GM23338 (cell line): ENCODE data around the gene SCLT1. TPM values are rescaled to one million over a fixed set of nuclear protein-coding genes. Genes with fewer than 3 reads are reported as not detected.

Experiments
- ATAC-seq: fragments of 200-7000 bp; cut with Tn5 transposase; 3 replicates; pipeline ENCODE4 v1.9.1; 2020
- DNase-seq: peaks from one replicate; pipeline ENCODE4 v3.0.0-alpha.2; 2015; ENCODE audit warnings: low spot score
- H2AFZ ChIP-seq: fragments of 200-600 bp; sonication (generic); 2 replicates; pipeline ENCODE4 v1.8.0; 2016; ENCODE audit warnings: antibody characterized with exemption, mild to moderate bottlenecking, moderate library complexity
- H3F3A ChIP-seq: fragments of 200-600 bp; sonication (generic); replicated peaks from 2 replicates; pipeline ENCODE4 v1.8.0; 2017; ENCODE audit warnings: antibody characterized with exemption, mixed run types, low read depth
- H3K27ac ChIP-seq: fragments of 200-600 bp; sonication (generic); 2 replicates; pipeline ENCODE4 v1.6.1; 2016; ENCODE audit warnings: low read depth
- H3K27me3 ChIP-seq: fragments of 200-600 bp; sonication (generic); 2 replicates; pipeline ENCODE4 v1.8.0; 2016; ENCODE audit warnings: mild to moderate bottlenecking, mixed run types, moderate library complexity; ENCODE audit not compliant: insufficient read depth
- H3K36me3 ChIP-seq: fragments of 200-600 bp; sonication (generic); 2 replicates; pipeline ENCODE4 v1.8.0; 2016; ENCODE audit warnings: mild to moderate bottlenecking; ENCODE audit not compliant: insufficient read depth
- H3K4me1 ChIP-seq: fragments of 200-600 bp; sonication (generic); 2 replicates; pipeline ENCODE4 v1.8.0; 2016; ENCODE audit warnings: mild to moderate bottlenecking, moderate library complexity; ENCODE audit not compliant: insufficient read depth
- H3K4me2 ChIP-seq: fragments of 200-600 bp; sonication (generic); 2 replicates; pipeline ENCODE4 v1.7.1; 2017; ENCODE audit warnings: mixed run types
- H3K4me3 ChIP-seq: fragments of 200-600 bp; sonication (generic); 2 replicates; pipeline ENCODE4 v1.6.1; 2016; ENCODE audit warnings: mixed run types
- H3K79me2 ChIP-seq: fragments of 200-600 bp; sonication (generic); replicated peaks from 2 replicates; pipeline ENCODE4 v1.8.0; 2017; ENCODE audit warnings: mild to moderate bottlenecking; ENCODE audit not compliant: insufficient read depth
- H3K9me2 ChIP-seq: fragments of 200-600 bp; sonication (generic); 2 replicates; pipeline ENCODE4 v1.8.0; 2017; ENCODE audit not compliant: insufficient read depth
- H4K20me1 ChIP-seq: fragments of 200-600 bp; sonication (generic); replicated peaks from 2 replicates; pipeline ENCODE4 v1.8.0; 2017; ENCODE audit warnings: mild to moderate bottlenecking; ENCODE audit not compliant: insufficient read depth
- H3K27ac Mint-ChIP-seq: 2 replicates; pipeline ENCODE4 v1.8.0; 2020; ENCODE audit warnings: inconsistent platforms, mild to moderate bottlenecking, moderate library complexity, mixed read lengths
- H3K27me3 Mint-ChIP-seq: 3 replicates; pipeline ENCODE4 v1.8.0; 2022; ENCODE audit warnings: low read depth, mild to moderate bottlenecking, moderate library complexity, mixed read lengths, inconsistent platforms; ENCODE audit not compliant: insufficient read depth, poor library complexity
- H3K36me3 Mint-ChIP-seq: 3 replicates; pipeline ENCODE4 v1.8.0; 2021; ENCODE audit warnings: low read depth, mild to moderate bottlenecking, inconsistent platforms, moderate library complexity, mixed read lengths
- H3K4me1 Mint-ChIP-seq: 3 replicates; pipeline ENCODE4 v1.8.0; 2020; ENCODE audit warnings: mild to moderate bottlenecking, inconsistent platforms, mixed read lengths
- H3K4me3 Mint-ChIP-seq: 3 replicates; pipeline ENCODE4 v1.8.0; 2021; ENCODE audit warnings: moderate library complexity, mild to moderate bottlenecking, inconsistent platforms, mixed read lengths
- H3K9me3 Mint-ChIP-seq: 3 replicates; pipeline ENCODE4 v1.8.0; 2020; ENCODE audit warnings: moderate library complexity, mild to moderate bottlenecking, inconsistent platforms, mixed read lengths
- CREB1 ChIP-seq: fragments of 250-450 bp; sonication (Bioruptor Pico); IDR thresholded peaks from 2 replicates; pipeline ENCODE4 v1.5.0; 2020; ENCODE audit warnings: low read depth, mild to moderate bottlenecking, moderate library complexity
- ETS1 ChIP-seq: IDR thresholded peaks from 2 replicates; pipeline ENCODE4 v1.6.1; 2016; ENCODE audit warnings: antibody characterized with exemption
- EZH2phosphoT487 ChIP-seq: fragments of 200-600 bp; sonication (generic); IDR thresholded peaks from one replicate; pipeline ENCODE4 v1.8.1; 2018; ENCODE audit warnings: antibody characterized with exemption; ENCODE audit not compliant: unreplicated experiment
- NANOG ChIP-seq: IDR thresholded peaks from 2 replicates; pipeline ENCODE4 v1.6.1; 2016; ENCODE audit warnings: antibody characterized with exemption, borderline replicate concordance
- POLR2AphosphoS5 ChIP-seq: IDR thresholded peaks from 2 replicates; pipeline ENCODE4 v1.6.1; 2016; ENCODE audit warnings: antibody characterized with exemption, low read depth
- ZNF114 ChIP-seq: fragments of 250-450 bp; sonication (Bioruptor Pico); IDR thresholded peaks from 2 replicates; pipeline ENCODE4 v1.5.0; 2020; ENCODE audit warnings: mild to moderate bottlenecking, moderate library complexity
- ZNF331 ChIP-seq: fragments of 250-450 bp; sonication (Bioruptor Pico); IDR thresholded peaks from 2 replicates; pipeline ENCODE4 v1.5.0; 2020; ENCODE audit warnings: low read depth, mild to moderate bottlenecking, moderate library complexity
- polyA plus RNA-seq: library from polyadenylated mRNA; unstranded; fragments of >200 nt; fragmentation: Nextera tagmentation; extraction: Ambion mirVana; gene quantifications from 2 replicates; pipeline ENCODE4 v1.2.1, GENCODE V29; 2016
- total RNA-seq: library from RNA; depleted of rRNA; stranded (reverse); fragments of >200 nt; shearing (Covaris generic); gene quantifications from 2 replicates; pipeline ENCODE4 v1.2.3, GENCODE V29; 2014
- TF ChIP-seq, protein P1 (sequence below), 2 experiments: fragments of 200-600 bp in 1 of 2; sonication (generic) in 1 of 2; conservative IDR thresholded peaks; 2 replicates each; pipeline versions ENCODE4 v1.5.1 to v1.6.1; 2016 to 2017; ENCODE audit warnings: antibody characterized with exemption in 2 of 2, low read depth in 2 of 2, mild to moderate bottlenecking in 2 of 2, moderate library complexity in 1 of 2
- TF ChIP-seq, protein P2 (sequence below): fragments of 250-450 bp; sonication (Bioruptor Pico); IDR thresholded peaks from 2 replicates; pipeline ENCODE4 v1.5.0; 2020; ENCODE audit warnings: mild to moderate bottlenecking, moderate library complexity

Gene SCLT1
- total and polyA plus RNA-seq, 2 experiments from 2014 or later = 18.5 to 18.9 TPM

DNA sequence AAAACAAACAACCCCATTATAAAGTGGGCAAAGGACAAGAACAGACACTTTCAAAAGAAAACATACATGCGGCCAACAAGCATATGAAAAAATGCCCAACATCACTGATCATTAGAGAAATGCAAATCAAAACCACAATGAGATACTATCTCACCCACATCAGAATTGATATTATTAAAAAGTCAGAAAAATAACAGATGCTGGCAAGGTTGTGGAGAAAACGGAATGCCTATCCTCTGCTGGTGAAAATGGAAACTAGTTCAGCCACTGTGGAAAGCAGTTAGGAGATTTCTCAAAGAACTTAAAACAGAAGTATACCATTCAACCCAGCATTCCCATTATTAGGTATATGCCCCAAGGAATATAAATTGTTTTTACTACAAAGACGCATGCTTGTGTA, 171.4 kb downstream of the SCLT1 start:
- Mint-ChIP-seq H3K4me1 (no peaks in the 10 kb centered on the region), H3K27ac (no peak overlapping the region), H3K36me3 (no peaks in the 10 kb centered on the region), H3K4me3 (no peak overlapping the region), H3K27me3 (no peaks in the 10 kb centered on the region), H3K9me3 (no peaks in the 10 kb centered on the region)
- no peak for DNase-seq
- H3K27ac ChIP-seq = no peak overlapping the region
- TF ChIP-seq NANOG (no peak), EZH2phosphoT487 (no peak), ETS1 (no peak), ZNF114 (CRISPR knock-in tag) (no peak), CREB1 (CRISPR knock-in tag) (no peak), POLR2AphosphoS5 (no peak)
- TF ChIP-seq, protein P1, sequence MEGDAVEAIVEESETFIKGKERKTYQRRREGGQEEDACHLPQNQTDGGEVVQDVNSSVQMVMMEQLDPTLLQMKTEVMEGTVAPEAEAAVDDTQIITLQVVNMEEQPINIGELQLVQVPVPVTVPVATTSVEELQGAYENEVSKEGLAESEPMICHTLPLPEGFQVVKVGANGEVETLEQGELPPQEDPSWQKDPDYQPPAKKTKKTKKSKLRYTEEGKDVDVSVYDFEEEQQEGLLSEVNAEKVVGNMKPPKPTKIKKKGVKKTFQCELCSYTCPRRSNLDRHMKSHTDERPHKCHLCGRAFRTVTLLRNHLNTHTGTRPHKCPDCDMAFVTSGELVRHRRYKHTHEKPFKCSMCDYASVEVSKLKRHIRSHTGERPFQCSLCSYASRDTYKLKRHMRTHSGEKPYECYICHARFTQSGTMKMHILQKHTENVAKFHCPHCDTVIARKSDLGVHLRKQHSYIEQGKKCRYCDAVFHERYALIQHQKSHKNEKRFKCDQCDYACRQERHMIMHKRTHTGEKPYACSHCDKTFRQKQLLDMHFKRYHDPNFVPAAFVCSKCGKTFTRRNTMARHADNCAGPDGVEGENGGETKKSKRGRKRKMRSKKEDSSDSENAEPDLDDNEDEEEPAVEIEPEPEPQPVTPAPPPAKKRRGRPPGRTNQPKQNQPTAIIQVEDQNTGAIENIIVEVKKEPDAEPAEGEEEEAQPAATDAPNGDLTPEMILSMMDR (conservative IDR thresholded peaks at IDR 0.05; ENCODE audit: low read depth in 2 of 2) = no peak
- no peaks in the 10 kb centered on the region for H3K4me1 ChIP-seq
- H3F3A ChIP-seq = no peaks in the 10 kb centered on the region
- no peaks in the 10 kb centered on the region for H3K27me3 ChIP-seq
- no peaks in the 10 kb centered on the region for H3K9me2 ChIP-seq
- H4K20me1 ChIP-seq = no peaks in the 10 kb centered on the region
- H3K4me3 ChIP-seq = no peak overlapping the region
- H2AFZ ChIP-seq = no peak overlapping the region
- ATAC-seq = no peak
- no peaks in the 10 kb centered on the region for H3K36me3 ChIP-seq
- H3K79me2 ChIP-seq = no peaks in the 10 kb centered on the region
- H3K4me2 ChIP-seq = no peak overlapping the region

DNA sequence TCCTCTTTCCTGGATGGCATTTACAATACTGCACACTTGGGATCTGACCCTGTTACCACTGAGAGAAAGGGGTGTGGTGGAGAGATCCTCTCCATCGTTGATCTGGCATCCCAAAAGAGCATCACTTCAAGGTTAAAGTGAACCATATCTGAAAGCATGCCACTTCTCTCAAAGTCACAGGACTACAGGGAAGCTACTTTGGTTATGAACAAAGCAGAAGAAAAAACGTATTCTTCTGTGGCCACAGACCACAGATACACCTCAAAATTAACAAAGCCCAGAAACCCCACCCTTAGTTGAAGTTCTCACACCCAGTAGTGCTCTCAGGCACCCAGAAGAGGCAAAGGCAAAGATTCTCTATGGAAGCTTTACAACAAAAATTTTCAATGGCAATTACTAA, 175.6 kb downstream of the SCLT1 start:
- no peak for ATAC-seq
- H3K27ac ChIP-seq = no peak overlapping the region
- no peaks in the 10 kb centered on the region for H3K36me3 Mint-ChIP-seq
- TF ChIP-seq, protein P2, sequence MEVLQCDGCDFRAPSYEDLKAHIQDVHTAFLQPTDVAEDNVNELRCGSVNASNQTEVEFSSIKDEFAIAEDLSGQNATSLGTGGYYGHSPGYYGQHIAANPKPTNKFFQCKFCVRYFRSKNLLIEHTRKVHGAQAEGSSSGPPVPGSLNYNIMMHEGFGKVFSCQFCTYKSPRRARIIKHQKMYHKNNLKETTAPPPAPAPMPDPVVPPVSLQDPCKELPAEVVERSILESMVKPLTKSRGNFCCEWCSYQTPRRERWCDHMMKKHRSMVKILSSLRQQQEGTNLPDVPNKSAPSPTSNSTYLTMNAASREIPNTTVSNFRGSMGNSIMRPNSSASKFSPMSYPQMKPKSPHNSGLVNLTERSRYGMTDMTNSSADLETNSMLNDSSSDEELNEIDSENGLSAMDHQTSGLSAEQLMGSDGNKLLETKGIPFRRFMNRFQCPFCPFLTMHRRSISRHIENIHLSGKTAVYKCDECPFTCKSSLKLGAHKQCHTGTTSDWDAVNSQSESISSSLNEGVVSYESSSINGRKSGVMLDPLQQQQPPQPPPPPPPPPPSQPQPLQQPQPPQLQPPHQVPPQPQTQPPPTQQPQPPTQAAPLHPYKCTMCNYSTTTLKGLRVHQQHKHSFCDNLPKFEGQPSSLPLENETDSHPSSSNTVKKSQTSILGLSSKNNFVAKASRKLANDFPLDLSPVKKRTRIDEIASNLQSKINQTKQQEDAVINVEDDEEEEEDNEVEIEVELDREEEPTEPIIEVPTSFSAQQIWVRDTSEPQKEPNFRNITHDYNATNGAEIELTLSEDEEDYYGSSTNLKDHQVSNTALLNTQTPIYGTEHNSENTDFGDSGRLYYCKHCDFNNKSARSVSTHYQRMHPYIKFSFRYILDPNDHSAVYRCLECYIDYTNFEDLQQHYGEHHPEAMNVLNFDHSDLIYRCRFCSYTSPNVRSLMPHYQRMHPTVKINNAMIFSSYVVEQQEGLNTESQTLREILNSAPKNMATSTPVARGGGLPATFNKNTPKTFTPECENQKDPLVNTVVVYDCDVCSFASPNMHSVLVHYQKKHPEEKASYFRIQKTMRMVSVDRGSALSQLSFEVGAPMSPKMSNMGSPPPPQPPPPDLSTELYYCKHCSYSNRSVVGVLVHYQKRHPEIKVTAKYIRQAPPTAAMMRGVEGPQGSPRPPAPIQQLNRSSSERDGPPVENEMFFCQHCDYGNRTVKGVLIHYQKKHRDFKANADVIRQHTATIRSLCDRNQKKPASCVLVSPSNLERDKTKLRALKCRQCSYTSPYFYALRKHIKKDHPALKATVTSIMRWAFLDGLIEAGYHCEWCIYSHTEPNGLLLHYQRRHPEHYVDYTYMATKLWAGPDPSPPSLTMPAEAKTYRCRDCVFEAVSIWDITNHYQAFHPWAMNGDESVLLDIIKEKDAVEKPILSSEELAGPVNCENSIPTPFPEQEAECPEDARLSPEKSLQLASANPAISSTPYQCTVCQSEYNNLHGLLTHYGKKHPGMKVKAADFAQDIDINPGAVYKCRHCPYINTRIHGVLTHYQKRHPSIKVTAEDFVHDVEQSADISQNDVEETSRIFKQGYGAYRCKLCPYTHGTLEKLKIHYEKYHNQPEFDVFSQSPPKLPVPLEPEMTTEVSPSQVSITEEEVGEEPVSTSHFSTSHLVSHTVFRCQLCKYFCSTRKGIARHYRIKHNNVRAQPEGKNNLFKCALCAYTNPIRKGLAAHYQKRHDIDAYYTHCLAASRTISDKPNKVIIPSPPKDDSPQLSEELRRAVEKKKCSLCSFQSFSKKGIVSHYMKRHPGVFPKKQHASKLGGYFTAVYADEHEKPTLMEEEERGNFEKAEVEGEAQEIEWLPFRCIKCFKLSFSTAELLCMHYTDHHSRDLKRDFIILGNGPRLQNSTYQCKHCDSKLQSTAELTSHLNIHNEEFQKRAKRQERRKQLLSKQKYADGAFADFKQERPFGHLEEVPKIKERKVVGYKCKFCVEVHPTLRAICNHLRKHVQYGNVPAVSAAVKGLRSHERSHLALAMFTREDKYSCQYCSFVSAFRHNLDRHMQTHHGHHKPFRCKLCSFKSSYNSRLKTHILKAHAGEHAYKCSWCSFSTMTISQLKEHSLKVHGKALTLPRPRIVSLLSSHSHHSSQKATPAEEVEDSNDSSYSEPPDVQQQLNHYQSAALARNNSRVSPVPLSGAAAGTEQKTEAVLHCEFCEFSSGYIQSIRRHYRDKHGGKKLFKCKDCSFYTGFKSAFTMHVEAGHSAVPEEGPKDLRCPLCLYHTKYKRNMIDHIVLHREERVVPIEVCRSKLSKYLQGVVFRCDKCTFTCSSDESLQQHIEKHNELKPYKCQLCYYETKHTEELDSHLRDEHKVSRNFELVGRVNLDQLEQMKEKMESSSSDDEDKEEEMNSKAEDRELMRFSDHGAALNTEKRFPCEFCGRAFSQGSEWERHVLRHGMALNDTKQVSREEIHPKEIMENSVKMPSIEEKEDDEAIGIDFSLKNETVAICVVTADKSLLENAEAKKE = no peak
- no peak for TF ChIP-seq EZH2phosphoT487
- TF ChIP-seq ETS1 = no peak
- TF ChIP-seq ZNF331 (CRISPR knock-in tag) = no peak
- TF ChIP-seq ZNF114 (CRISPR knock-in tag) = no peak
- TF ChIP-seq, protein P1 (conservative IDR thresholded peaks at IDR 0.05; ENCODE audit: low read depth in 2 of 2) = no peak

More for the DNA sequence above, 175.6 kb downstream of the SCLT1 start:
- Mint-ChIP-seq H3K27ac (no peak overlapping the region), H3K4me3 (no peak overlapping the region), H3K27me3 (no peaks in the 10 kb centered on the region), H3K9me3 (no peaks in the 10 kb centered on the region), H3K4me1 (no peaks in the 10 kb centered on the region)
- no peaks in the 10 kb centered on the region for H3K9me2 ChIP-seq
- DNase-seq = no peak
- H3K27me3 ChIP-seq = no peaks in the 10 kb centered on the region
- H3F3A ChIP-seq = no peaks in the 10 kb centered on the region
- H3K4me2 ChIP-seq = no peak overlapping the region
- no peaks in the 10 kb centered on the region for H3K36me3 ChIP-seq
- H3K4me1 ChIP-seq = no peaks in the 10 kb centered on the region
- H4K20me1 ChIP-seq = no peaks in the 10 kb centered on the region
- H2AFZ ChIP-seq = no peak overlapping the region
- no peaks in the 10 kb centered on the region for H3K79me2 ChIP-seq
- no peak overlapping the region for H3K4me3 ChIP-seq
